ENCODE measurements around the gene PTPRN2. TPM values are rescaled to one million over a fixed set of nuclear protein-coding genes. Genes with fewer than 3 reads are reported as not detected.
"Not testable (repeated sequence)": the region's sequence is repeated elsewhere in the genome, so short reads cannot be mapped to it uniquely, and the experiment has no call there.

The PTPRN2 gene
- total RNA-seq, 1 experiment from 2014 or later: 4.4 TPM

DNA sequence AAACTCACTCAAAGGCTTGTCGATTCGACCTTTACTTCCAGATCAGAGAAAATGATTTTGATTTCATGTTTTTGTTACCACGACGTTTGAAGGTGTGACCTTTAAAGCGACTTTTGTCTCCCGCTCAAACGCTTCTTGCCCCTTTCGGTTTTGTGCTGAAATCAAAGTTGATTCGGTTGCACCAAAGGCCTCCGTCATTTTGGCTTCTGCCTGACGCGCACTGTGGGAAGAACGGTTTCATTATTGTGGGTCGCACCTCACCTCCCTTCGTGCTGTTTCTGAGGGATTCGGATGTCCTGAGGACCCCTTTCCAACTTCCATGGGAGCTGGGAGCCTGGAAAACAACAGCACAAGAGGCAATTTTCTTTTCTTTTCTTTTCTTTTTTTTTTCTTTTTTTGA is 1073.9 kb downstream of the PTPRN2 start:
- no peak for DNase-seq (ENCODE audit: low spot score)

DNA sequence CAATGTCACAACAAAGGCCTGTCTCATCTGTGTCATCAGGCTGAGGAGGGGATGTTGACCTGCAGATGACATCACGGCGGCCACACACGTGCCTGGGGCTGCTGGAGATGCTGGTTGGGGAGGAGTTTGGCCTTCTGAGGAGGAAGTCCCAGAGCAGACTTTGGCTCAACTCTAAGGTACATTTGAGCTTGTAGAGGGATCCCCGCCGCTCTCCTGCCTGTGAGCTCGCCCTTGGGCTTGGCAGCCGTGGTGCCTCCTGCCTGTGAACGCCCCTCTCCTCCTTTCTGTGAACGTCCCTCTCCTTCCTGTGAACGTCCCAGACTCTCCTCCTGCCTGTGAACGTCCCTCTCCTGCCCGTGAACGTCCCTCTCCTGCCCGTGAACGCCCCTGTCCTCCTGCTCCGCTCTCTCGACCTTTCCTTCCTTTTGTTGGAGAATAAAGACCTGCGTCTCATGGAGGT is 1074.4 kb downstream of the PTPRN2 start:
- no peak for DNase-seq (ENCODE audit: low spot score)

DNA sequence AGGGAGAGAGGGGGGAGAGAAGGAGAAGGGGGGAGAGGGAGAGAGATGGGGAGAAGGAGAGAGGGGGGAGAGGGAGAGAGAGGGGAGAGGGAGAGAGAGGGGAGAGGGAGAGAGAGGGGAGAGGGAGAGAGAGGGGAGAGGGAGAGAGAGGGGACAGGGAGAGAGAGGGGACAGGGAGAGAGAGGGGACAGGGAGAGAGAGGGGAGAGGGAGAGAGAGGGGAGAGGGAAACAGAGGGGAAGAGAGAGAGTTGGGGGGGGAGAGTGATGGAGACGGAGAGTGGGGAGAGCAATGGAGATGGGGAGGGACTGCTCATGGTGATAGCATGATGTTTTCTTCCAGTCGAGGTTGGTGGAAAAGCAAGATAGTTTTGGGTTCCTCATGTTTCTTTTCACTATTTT is 1078.4 kb downstream of the PTPRN2 start:
- DNase-seq (ENCODE audit: low spot score): no peak

DNA sequence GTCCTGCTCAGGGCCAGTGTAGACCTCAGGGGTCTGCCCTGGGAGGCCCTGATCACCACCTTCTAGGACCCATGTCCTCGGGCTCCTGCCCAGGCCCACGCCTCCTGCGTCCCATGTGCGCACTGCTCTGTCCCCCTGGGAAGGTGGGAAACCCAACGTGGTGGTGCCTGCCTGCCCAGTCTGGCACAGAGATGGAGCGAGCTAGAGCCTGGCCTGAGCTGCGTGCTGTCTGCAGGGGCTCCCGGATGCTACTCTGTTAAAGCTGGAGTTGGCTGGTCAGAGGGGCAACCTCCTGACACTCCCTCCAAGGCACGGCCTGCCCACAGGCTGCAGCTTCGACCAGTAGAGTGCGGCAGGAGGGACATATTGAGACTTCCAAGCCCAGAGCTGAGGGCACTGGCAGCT is 1079.1 kb downstream of the PTPRN2 start:
- DNase-seq (ENCODE audit: low spot score): no peak

DNA sequence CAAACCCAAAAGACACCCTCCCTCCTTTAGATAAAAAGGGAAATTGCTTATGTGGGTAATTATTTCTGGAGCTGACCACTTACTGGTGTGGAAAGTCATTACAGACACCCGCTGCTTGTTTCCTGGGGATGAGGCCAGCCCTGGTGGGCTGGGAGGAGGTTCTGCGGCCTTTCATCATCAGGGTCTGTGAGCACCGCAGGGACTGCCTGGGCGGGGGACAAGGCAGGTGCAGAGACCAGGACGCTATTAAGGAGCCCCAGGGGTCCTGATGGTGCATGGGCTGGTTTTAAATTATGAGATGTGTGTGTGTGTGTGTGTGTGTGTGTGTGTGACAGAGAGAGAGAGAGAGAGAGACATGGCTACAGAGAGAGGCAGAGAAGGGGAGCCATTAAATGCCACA is 1079.6 kb downstream of the PTPRN2 start:
- DNase-seq (ENCODE audit: low spot score): no peak

DNA sequence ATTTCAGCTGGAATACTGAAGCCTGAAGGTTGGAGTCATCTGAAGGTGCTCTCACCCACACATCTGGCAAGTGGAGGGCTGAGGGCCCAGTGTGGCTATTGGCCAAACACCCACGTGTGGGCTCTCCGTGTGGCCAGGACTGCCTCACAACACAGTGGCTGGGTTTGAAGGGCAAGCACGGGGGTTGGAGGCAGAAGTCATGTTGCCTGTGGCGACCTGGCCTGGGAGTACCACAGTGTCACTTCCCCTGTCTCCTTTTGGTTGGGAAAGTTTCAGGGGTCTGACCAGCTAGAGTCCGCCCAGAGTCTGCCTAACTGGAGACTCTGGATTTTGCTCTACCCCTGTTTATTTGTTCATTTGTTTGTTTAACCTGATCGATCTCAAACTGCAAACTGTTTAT is 1081.4 kb downstream of the PTPRN2 start:
- no peak for DNase-seq (ENCODE audit: low spot score)

DNA sequence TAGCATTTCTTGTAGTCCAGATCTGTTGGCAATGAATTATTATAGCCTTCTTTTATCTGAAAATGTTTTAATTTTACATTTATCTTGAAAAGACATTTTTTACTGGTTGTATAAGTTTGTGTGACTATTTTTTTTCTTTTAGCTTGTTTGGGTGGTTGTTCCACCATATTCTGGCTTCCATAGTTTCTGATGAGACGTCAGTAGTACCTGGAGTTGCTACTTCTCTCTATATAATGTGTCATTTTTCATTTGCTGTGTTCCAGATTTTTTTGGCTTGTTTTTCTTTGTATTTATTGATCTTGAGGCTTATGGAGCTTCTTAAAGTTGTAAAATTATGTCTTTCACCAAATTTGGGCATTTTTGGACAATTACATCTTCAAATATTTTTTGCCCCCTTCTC is 1082.0 kb downstream of the PTPRN2 start:
- DNase-seq (ENCODE audit: low spot score): no peak

DNA sequence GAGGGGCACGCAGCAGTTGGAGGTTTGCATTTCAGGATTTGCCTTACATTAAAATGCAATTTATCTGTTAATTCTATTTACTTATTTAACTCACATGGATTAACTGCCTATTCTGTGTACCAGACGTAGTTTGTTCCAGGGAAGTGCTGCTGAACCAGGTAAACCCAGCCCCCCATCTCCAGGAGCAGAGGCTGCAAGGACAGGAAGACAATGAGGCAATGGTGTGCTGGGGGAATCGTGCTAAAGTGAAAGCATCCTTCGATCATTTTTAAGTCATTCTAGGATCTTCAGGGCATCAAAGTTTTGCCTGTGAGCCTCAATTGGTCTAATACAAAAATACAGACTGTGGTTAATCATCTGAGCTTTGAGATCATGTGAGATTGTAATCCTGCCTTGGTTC is 1084.4 kb downstream of the PTPRN2 start:
- no peak for DNase-seq (ENCODE audit: low spot score)

DNA sequence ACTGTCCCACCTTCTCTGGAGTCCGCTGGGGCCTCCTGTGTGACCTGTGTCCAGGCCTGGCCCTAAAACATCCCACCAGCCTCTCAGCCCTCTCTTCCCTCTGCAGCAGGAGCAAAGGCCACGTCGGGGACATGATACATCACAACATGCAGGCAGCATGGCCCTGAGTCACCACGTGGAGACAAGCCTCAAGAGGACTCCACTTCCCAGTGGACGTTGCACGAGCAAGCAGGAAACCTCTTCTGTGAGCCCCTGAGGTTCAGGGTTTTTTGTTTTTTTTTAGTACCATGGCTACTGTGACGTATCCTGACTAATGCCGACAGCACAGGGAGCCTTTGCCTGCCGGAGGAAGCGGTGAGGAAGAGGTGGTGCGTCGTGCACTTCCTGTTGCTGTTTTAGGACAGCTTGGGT is 1084.9 kb downstream of the PTPRN2 start:
- peak; percentile 53 for DNase-seq (ENCODE audit: low spot score)

DNA sequence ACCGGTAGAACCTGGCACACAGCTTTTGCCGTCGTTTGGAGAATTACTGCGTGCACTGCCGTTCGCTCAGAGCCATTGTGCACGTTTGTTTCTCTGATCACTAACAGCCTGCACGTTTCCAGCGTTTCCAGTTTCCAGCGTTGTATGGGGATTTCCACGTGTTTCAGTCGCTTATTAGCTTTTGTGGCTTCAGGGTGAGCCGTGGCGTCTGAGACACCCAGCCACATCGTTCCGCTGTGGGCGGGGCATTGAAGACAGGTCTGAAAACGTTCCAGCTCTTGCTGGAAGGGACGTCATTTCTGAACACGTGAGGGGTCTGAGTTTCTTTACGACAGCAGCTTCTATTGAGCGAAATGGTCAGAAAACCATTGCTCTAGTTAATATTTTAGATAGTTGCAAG is 1086.0 kb downstream of the PTPRN2 start:
- DNase-seq (ENCODE audit: low spot score): no peak

DNA sequence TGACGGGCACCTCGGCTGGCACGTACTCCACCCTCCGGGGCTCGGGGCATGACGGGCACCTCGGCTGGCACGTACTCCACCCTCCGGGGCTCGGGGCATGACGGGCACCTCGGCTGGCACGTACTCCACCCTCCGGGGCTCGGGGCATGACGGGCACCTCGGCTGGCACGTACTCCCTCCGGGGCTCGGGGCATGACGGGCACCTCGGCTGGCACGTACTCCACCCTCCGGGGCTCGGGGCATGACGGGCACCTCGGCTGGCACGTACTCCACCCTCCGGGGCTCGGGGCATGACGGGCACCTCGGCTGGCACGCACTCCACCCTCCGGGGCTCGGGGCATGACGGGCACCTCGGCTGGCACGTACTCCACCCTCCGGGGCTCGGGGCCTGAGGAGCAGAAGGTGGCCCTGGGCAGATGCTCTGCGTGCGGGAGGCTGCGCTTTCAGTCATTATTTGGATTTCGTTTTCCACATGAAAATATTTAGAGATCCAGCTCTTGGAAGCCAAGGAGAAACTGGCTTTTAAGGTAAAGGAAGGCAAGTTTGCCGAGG is 1086.6 kb downstream of the PTPRN2 start:
- DNase-seq (ENCODE audit: low spot score): not testable (repeated sequence)

DNA sequence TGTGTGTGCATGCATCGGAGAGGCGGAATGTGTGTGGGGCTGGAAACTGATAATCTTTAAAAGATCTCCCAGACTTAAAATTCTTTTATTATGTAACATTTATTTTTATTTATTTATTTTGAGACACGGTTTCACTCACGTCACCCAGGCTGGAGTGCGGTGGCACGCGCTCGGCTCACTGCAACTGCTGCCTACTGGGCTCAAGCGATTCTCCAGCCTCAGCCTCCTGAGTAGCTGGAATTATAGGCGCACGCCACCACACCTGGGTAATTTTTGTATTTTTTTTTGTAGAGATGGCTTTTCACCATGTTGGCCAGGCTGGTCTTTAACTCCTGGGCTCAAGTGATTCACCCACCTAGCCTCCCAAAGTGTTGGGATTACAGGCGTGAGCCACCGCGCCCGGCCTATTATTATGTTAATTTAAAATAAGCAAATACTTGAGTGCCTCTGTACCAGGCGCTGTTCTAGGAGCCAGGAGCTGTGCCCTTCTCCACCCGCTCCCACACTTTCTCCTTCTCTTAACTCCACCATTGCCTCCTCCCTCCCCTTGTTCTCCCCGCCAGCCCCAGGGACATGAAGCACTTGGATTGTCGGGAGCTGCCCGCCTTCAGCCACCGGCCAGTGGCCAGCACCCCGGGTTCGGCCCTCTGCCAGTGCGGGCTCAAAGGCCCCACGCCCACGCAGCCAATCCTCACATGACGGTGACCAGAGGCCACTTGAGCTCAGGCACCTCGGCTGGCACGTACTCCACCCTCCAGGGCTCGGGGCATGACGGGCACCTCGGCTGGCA is 1087.3 kb downstream of the PTPRN2 start:
- no peak for DNase-seq (ENCODE audit: low spot score)

DNA sequence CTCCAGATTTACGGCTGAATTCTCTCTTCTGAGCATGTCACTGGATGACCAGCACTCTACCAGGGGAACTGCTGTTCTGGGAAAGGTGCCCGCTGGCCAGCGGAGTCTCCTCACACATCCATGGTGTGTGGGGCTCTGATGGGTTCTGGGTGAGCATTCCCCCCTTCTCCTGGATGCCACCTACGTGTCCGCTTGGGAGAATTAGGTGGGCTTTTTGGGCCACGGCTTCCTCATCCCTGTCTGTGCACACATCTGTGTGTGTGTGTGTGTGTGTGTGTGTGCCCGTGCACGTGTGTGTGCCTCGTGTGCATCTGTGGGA is 1087.8 kb downstream of the PTPRN2 start:
- DNase-seq (ENCODE audit: low spot score): no peak

DNA sequence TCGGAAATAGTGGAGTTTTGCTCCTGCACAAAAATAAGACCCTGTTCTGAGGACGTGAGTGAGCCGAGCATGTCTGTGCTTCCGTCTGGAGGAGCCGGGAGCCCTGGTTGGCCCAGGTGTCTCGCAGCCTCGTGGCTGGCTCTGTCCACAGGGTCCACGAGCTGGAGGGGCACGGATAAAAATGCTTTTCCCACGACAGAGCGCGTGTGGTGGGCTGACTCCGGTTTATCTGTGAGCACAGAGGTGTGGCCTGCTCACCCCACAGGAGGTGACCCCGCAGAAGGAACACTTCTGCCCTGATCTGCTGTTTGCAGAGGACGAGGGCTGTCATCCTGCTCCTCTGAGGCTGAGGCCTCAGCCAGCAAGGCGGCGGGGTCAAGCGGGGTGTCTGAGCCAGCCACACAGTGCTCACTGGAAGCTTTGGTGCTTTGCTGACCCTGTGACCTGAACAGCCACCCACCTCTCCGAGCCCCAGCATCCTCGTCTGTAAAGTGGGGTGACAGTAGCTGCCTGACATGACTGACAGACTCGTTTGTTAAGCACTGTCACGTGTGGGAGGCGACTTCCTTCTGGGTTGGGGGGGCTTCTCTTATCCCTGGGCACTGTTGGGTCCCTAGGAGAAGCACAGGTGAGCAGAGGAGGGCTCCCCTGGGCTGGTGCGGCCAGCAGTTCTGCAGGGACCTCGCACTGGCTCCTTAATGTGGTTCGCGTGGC is 1088.3 kb downstream of the PTPRN2 start:
- DNase-seq (ENCODE audit: low spot score): no peak

DNA sequence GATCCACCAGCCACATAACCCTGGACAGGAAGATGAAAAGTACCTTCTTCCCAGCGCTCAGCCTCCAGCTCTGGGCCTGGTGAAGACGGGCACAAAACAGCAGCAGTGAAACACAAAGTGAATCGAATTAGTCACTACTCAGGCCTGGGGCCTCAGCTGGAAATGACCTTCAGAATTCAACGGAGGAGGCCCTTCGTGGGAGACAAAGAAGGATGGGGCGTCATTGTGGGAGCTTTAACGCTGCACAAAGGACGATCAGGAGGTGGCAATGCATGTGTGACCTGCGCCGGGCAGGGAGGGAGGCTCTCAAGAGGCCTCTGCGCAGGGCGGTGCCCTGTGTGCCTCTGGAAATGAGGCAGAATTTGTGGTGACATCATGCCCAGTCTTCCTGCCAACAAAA is 1089.0 kb downstream of the PTPRN2 start:
- no peak for DNase-seq (ENCODE audit: low spot score)

DNA sequence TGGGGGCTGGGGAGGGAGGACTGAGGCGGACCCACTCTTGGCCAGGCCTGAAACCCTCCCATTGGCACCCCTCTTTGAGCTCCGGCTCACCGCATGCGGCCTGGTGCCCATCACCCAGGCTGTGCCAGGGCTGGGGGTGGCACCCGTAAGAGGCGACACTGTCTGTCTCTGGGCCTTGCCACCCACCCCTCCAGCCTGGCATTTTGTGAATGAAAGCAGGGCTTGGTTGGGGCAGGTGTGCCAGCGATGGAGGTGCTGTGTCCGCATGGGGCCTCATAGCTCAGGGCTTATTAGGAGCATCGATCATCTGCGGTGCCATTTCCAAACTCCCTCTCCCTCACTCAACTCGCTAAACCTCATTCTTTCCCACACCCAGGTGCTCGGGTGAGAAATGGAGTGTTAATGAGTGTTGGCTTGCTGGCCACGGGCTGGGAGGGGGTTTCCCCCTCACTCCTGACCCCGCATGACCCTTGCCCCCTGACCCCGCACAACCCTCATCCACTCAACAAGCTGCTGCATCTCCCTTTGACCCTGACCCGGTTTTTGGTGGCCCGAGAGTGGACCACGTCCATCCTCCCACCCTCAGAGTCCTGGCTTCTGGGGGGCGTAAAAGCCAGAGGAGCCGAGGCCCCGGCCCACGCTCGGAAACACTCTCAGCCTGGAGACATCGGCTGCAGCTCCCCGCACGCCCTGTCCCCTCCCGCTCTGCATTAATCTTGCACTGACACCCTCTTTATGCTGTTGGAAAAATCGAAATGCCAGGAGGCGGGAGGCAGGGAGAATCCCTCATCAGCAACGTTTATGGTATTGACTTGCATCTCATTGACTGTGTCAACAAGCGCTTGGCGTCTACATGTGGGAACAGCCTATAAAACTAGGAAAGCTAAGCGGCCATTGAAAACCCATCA is 1089.6 kb downstream of the PTPRN2 start:
- DNase-seq (ENCODE audit: low spot score): no peak

DNA sequence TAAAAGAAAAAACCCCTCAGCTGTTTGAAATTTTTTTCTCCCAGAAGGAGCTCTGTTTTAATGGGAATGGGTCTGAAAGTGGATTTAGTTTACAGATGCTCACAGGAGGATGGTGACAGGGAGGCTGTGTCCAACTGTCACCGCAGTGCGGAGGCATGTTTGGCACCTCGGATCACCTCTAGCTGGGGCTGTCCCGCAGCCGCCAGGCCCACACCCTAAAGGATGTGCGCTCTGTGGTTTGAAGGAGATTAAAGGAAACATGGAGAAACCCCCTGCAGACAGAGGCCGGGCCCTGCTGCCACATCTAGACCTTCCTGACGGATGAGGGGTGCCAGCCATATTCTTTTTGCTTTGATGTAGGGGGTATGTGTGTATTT is 1090.3 kb downstream of the PTPRN2 start:
- no peak for DNase-seq (ENCODE audit: low spot score)

DNA sequence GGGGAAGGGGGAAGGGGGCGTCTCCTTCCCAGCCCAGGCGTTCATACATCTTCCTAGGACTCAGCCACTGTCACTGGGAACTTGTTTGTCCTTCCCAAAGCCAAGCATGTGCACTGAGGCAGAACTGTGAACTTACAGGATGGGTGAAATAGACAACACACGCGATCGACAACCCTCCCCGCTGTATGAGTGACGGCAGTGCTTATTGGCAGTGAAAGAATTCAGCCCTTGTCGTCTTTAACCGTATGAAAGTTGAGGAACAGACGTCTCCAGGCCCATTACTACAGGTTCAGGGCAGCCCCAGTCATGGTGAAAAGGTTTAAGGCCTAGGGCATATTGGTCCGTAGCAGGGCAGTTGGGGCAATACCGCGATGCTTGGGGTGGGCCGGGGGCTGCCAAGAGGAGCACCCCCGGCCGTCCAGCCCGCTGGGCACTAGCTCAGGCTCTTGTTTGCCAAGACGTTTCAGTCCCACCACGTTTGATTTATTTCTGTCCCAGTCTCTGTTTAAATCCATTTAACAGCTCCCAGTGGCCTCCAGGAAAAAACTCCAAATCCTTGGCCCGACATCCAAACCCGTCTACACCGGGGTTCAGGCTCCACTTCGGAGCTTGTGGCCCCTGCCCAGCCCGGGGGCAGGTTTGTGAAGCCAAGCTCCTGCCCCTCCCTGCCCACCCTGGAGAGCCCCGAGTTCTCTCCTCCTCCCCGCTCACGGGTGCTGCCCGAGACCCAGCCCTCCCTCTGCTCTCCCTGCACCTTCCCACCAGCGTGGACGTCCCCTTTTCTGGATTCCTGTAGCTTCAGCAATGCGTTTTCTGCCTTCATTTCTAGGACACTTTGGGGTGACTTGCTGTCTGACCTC is 1091.0 kb downstream of the PTPRN2 start:
- DNase-seq (ENCODE audit: low spot score): no peak

DNA sequence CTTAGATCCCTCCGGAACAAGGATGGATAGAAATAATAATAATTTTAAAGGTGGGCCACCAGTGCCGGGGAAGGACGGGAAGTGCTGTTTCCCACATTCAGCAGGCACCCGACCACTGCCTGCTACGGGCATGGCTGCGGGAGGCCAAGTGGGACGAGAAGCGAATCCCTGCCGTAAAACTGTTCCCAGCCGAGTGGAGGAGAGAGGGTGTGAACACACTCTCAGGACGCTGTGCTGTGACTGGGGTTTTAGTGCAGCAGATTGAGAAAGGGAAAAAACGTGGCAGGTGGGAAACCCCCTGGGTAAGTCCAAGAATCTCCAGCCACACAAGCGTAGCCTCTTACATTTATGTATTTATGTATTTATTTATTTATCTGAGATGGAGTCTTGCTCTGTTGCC is 1092.0 kb downstream of the PTPRN2 start:
- DNase-seq (ENCODE audit: low spot score): no peak

DNA sequence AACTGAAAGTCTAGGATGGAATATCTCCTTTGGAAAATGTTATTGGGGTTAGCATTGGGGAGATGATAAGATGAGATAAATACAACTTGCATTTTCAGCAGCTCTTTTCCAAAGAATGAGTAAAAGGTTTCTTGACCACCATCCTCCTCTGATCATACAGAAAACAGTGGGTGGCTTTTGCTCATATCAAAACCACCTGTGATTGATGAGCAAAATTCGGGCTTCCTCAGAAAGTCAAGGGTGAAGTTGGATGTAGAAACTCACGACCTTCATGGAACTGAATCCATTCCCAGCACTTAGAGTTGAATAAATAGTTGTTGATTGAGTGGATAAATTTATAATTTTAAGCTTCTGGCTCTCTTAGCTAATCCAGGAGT is 1092.5 kb downstream of the PTPRN2 start:
- DNase-seq (ENCODE audit: low spot score): no peak

DNA sequence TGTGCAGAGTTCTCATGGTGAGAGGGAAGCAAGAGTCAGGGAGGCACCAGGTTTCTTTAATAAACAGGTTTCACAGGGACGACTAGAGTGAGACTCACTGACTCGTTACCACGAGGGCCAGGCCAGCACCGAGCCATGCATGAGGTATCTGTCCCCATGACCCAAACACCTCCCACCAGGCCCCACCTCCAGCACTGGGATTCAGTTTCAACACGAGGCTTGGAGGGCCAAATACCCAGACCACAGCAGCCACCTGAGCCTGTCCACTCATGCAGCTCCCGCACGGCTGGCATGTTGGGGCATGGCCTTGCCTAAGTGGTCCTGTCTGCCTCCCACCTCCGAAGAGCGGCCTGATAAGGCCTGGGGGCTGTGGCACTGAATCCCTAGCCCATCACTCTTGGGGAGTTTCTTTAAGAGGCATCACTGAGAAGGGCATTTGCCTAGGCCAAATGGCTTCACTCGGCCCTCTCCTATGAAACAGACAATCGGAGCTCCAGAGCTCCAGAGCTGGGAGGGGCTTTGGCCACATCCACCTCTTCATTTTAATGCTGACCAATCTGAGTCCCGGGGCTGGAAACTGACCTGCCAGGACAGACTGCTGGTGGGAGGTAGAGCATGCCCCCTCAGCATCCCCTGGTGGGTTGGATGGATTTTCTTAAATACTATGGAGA is 1093.0 kb downstream of the PTPRN2 start:
- DNase-seq (ENCODE audit: low spot score): no peak
